K562 (cell line): Measurements from ENCODE around the gene SPTAN1. TPM values are rescaled to one million over a fixed set of nuclear protein-coding genes. Genes with fewer than 3 reads are reported as not detected.

Experiments used
- ATAC-seq: fragments of 200-7000 bp; cut with Tn5 transposase; 3 replicates; pipeline ENCODE4 v1.9.1; 2020; ENCODE audit warnings: moderate library complexity
- BruUV-seq: library from RNA; stranded (reverse); fragments of 400-500 nt; replicated peaks from 2 replicates; lab custom pipeline; 2021; lab: Mats Ljungman, UMichigan
- CTCF ChIA-PET: fragments of 300-600 bp; formaldehyde crosslinking; extraction: SDS; loops from one replicate; lab custom pipeline; 2021; ENCODE audit warnings: low intra/inter-chr PET ratio; lab: Yijun Ruan, JAX
- POLR2A ChIA-PET: fragments of 300-600, 350-650 bp; sonication (Branson Sonifier 250); formaldehyde crosslinking; extraction: SDS; loops from one replicate; lab custom pipeline; 2021; ENCODE audit warnings: antibody characterized with exemption, inconsistent platforms; lab: Yijun Ruan, JAX
- DNase-seq, 4 experiments: peaks; one replicate each; pipeline versions ENCODE4 v3.0.0 to v3.0.0-alpha.2; 2011 to 2018; ENCODE audit warnings: low spot score in 3 of 4, mixed read lengths in 3 of 4; ENCODE audit errors: extremely low read depth in 1 of 4
- FAIRE-seq: peaks from 2 replicates; lab custom pipeline; 2011; peaks lifted over from hg19 to GRCh38; lab: Jason Lieb, UNC
- H2AFZ ChIP-seq: 2 replicates; pipeline ENCODE4 v1.6.0; 2011; ENCODE audit warnings: low read depth, low read length, control low read depth, inconsistent platforms
- H3K27ac ChIP-seq: fragments of 200-600 bp; 3 replicates; pipeline ENCODE4 v1.8.0; 2011; ENCODE audit warnings: low read depth, mild to moderate bottlenecking, control low read depth, inconsistent platforms, low read length, moderate library complexity, mixed read lengths; ENCODE audit errors: extremely low read depth
- H3K27me3 ChIP-seq, 2 experiments: fragments of 300-600 bp in 1 of 2; 2 replicates in 1 of 2; 3 replicates in 1 of 2; pipeline versions ENCODE4 v1.6.0 to v1.8.0; 2011; ENCODE audit warnings: inconsistent platforms in 2 of 2, low read length in 2 of 2, mild to moderate bottlenecking in 1 of 2, mixed read lengths in 1 of 2, moderate library complexity in 1 of 2; ENCODE audit not compliant: control insufficient read depth in 2 of 2, insufficient read depth in 2 of 2
- H3K36me3 ChIP-seq: fragments of 300-600 bp; 3 replicates; pipeline ENCODE4 v1.8.0; 2011; ENCODE audit warnings: mild to moderate bottlenecking, low read length, inconsistent platforms; ENCODE audit not compliant: control insufficient read depth, insufficient read depth
- H3K4me1 ChIP-seq, 2 experiments: fragments of 200-600 bp in 1 of 2; replicated peaks in 1 of 2; 2 replicates in 1 of 2; 3 replicates in 1 of 2; pipeline versions ENCODE4 v1.5.1 to v1.8.0; 2011; ENCODE audit warnings: inconsistent platforms in 2 of 2, low read length in 2 of 2, mild to moderate bottlenecking in 1 of 2, mixed read lengths in 1 of 2, moderate library complexity in 1 of 2; ENCODE audit not compliant: control insufficient read depth in 2 of 2, insufficient read depth in 2 of 2
- H3K4me2 ChIP-seq: 2 replicates; pipeline ENCODE4 v1.6.1; 2011; ENCODE audit warnings: low read length, control low read depth, inconsistent platforms, mixed read lengths; ENCODE audit not compliant: insufficient read depth
- H3K4me3 ChIP-seq: fragments of 200-600 bp; sonication (generic), shearing (Covaris generic); 2 replicates; pipeline ENCODE4 v1.5.1; 2016; ENCODE audit warnings: control low read depth, inconsistent platforms
- H3K79me2 ChIP-seq: fragments of 200-600 bp; 3 replicates; pipeline ENCODE4 v1.8.0; 2011; ENCODE audit warnings: low read length, inconsistent platforms; ENCODE audit not compliant: control insufficient read depth, insufficient read depth
- H3K9ac ChIP-seq, 2 experiments: 2 replicates each; pipeline versions ENCODE4 v1.6.0 to v1.6.1; 2011; ENCODE audit warnings: low read depth in 2 of 2, low read length in 2 of 2, control low read depth in 1 of 2, inconsistent platforms in 1 of 2, mild to moderate bottlenecking in 1 of 2, mixed read lengths in 1 of 2; ENCODE audit not compliant: insufficient read depth in 1 of 2
- H3K9me1 ChIP-seq: one replicate; pipeline ENCODE4 v1.6.0; 2011; ENCODE audit warnings: inconsistent platforms, mild to moderate bottlenecking, low read length, moderate library complexity; ENCODE audit not compliant: control insufficient read depth, insufficient read depth
- H3K9me3 ChIP-seq: replicated peaks from 2 replicates; pipeline ENCODE4 v1.5.1; 2011; ENCODE audit warnings: low read depth, low read length, inconsistent platforms; ENCODE audit not compliant: control insufficient read depth, insufficient read depth
- H4K20me1 ChIP-seq: replicated peaks from 2 replicates; pipeline ENCODE4 v1.6.1; 2011; ENCODE audit warnings: low read length, inconsistent platforms, mixed read lengths; ENCODE audit not compliant: control insufficient read depth, insufficient read depth
- ATF1 ChIP-seq, 2 experiments: fragments of 450-650 bp in 1 of 2; IDR thresholded peaks; 2 replicates each; pipeline ENCODE4 v1.6.1; 2016; ENCODE audit warnings: missing compliant biosample characterization in 1 of 2, missing genetic modification characterization in 1 of 2
- BACH1 ChIP-seq: fragments of 200-800 bp; sonication (Bioruptor generic); IDR thresholded peaks from 2 replicates; pipeline ENCODE4 v1.6.1; 2016; ENCODE audit warnings: missing genetic modification characterization, missing compliant biosample characterization
- CHCHD3 ChIP-seq: fragments of 250-450 bp; sonication (Bioruptor Pico); IDR thresholded peaks from 2 replicates; pipeline ENCODE4 v2.1.2; 2022; ENCODE audit warnings: mild to moderate bottlenecking
- EGR1 ChIP-seq: fragments of 450-650 bp; conservative IDR thresholded peaks from 2 replicates; pipeline ENCODE4 v1.6.1; 2017; ENCODE audit warnings: mild to moderate bottlenecking
- ETV6 ChIP-seq, 3 experiments: fragments of 150-350 bp in 1 of 3; sonication (generic) in 1 of 3; formaldehyde crosslinking in 1 of 3; IDR thresholded peaks; 2 replicates each; pipeline versions ENCODE4 v1.6.1 to v1.8.0; 2014 to 2022; ENCODE audit warnings: borderline replicate concordance in 2 of 3, low read depth in 2 of 3, antibody characterized with exemption in 1 of 3, low read length in 1 of 3, mild to moderate bottlenecking in 1 of 3, missing genetic modification reagents in 1 of 3
- FOXK1 ChIP-seq: sonication (generic); formaldehyde crosslinking; IDR thresholded peaks from 2 replicates; pipeline ENCODE4 v1.8.0; 2022; ENCODE audit warnings: missing genetic modification reagents, mild to moderate bottlenecking, borderline replicate concordance
- HNRNPH1 ChIP-seq: fragments of 200-400 bp; formaldehyde crosslinking; optimal IDR thresholded peaks from 2 replicates; pipeline ENCODE3; 2017; ENCODE audit warnings: low read depth, mild to moderate bottlenecking, low read length, moderate library complexity
- SRSF9 ChIP-seq: fragments of 200-400 bp; formaldehyde crosslinking; IDR thresholded peaks from 2 replicates; pipeline ENCODE4 v1.6.1; 2017; ENCODE audit warnings: low read depth, low read length, borderline replicate concordance
- ZNF197 ChIP-seq: fragments of 200-800 bp; sonication (Bioruptor generic); IDR thresholded peaks from 2 replicates; pipeline ENCODE4 v1.6.1; 2016; ENCODE audit warnings: low read depth, missing genetic modification characterization, missing compliant biosample characterization
- ZNF75A ChIP-seq: fragments of 450-650 bp; formaldehyde crosslinking; IDR thresholded peaks from 2 replicates; pipeline ENCODE4 v1.4.0; 2020; ENCODE audit warnings: mild to moderate bottlenecking
- ZNF76 ChIP-seq: fragments of 250-450 bp; sonication (Bioruptor Pico); IDR thresholded peaks from 2 replicates; pipeline ENCODE4 v1.4.0; 2020; ENCODE audit warnings: mild to moderate bottlenecking, moderate library complexity, borderline replicate concordance
- WGBS: fragments of 100-300 bp; shearing (Covaris generic); methylation state at CpG from one replicate; pipeline ENCODE4 v1.1.6; 2016; ENCODE audit warnings: low coverage, mixed read lengths; ENCODE audit not compliant: insufficient coverage; ENCODE audit errors: missing lambda C conversion rate; 5-methylcytosine and 5-hydroxymethylcytosine counted together
- in situ Hi-C: fragments of 300-500 bp; cut with MboI; formaldehyde crosslinking; loops from 4 replicates; pipeline ENCODE4 v1.15.0; 2018; ENCODE audit warnings: inconsistent platforms, mixed read lengths
- intact Hi-C: fragments of 100-400 bp; cut with micrococcal nuclease; formaldehyde crosslinking; loops from 2 replicates; pipeline ENCODE4 v1.14.2; 2022
- polyA plus RNA-seq, 8 experiments: library from polyadenylated mRNA; depleted of rRNA in 4 of 8; stranded (reverse) in 5 of 8; unstranded in 3 of 8; fragments of >200 nt; fragmentation: Nextera tagmentation in 2 of 8; fragmentation: Illumina TruSeq in 1 of 8; extraction: Ambion mirVana in 2 of 8; extraction: Trizol in 1 of 8; gene quantifications; 2 replicates each; pipeline versions ENCODE4 v1.2.1 to v1.2.3, GENCODE V29; 2011 to 2014; ENCODE audit warnings: inconsistent platforms in 1 of 8, missing spikeins in 1 of 8
- total RNA-seq, 7 experiments: library from RNA; depleted of rRNA in 6 of 7; stranded (reverse); fragments of >200 nt in 6 of 7; fragmentation: Illumina TruSeq in 2 of 7; extraction: Trizol in 2 of 7; gene quantifications; 2 replicates each; pipeline versions ENCODE4 v1.2.1 to v1.2.3, GENCODE V29; 2011 to 2021; ENCODE audit warnings: low replicate concordance in 1 of 7
- TF ChIP-seq, protein P1 (sequence below): IDR thresholded peaks from 2 replicates; pipeline ENCODE4 v1.6.1; 2016; ENCODE audit warnings: missing genetic modification characterization, missing compliant biosample characterization
- TF ChIP-seq, protein P2 (sequence below): fragments of 250-450 bp; sonication (Bioruptor Pico); IDR thresholded peaks from 2 replicates; pipeline ENCODE4 v1.8.0; 2021; ENCODE audit warnings: moderate library complexity, mild to moderate bottlenecking, inconsistent platforms
- TF ChIP-seq, protein P3 (sequence below): fragments of 250-450 bp; sonication (Bioruptor Pico); IDR thresholded peaks from 2 replicates; pipeline ENCODE4 v1.8.0; 2021; ENCODE audit warnings: moderate library complexity, mild to moderate bottlenecking, inconsistent platforms
- TF ChIP-seq, protein P4 (sequence below): sonication (generic); formaldehyde crosslinking; IDR thresholded peaks from 2 replicates; pipeline ENCODE4 v1.8.0; 2022; ENCODE audit warnings: missing genetic modification reagents, mild to moderate bottlenecking, moderate library complexity, borderline replicate concordance
- TF ChIP-seq, protein P5 (sequence below): IDR thresholded peaks from 2 replicates; pipeline ENCODE4 v1.6.1; 2014; ENCODE audit warnings: antibody characterized with exemption

SPTAN1 gene
- total and polyA plus RNA-seq, 9 of the 15 experiments (the other 6 are each of a cell fraction or from before 2014, with no cell fraction given): 1.5 to 13.5 (median 6.8) TPM

DNA sequence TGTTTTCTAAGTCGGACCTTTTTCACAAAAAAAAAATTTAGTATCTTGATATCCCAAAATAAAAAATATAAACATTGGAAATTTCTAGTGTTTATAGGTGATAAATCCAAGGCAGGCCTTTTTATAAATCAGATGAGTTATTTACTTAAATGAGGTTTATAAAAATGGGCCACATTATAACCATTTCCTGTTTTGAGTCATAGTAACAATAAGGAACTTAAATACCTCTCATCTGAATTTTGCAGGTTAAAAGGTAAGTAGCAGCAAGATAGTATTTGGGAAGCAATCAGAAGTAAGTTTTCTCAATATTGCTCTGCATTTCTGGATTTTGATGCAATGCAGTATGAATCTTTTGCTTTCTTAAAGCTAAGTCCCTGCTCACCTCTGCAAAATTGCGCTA lies 3.9 kb downstream of the SPTAN1 start:
- 41% methylated on average over 2 of the region's 2 CpGs for WGBS
- CTCF ChIA-PET: no interaction called here
- in situ Hi-C loops (no loop called here), intact Hi-C loops (loop anchor here (10.0 kb wide), 1 partner anchor 191 kb away; no protein-coding TSS in a partner anchor)
- H3K36me3 ChIP-seq: no peaks in the 10 kb centered on the region
- peaks cover 4 to 9% of the 10 kb centered on the region in 2 experiments; a peak in 2 of 5 replicates for H3K27me3 ChIP-seq
- no peak overlapping the region for H3K27ac ChIP-seq
- H3K9me3 ChIP-seq: no peaks in the 10 kb centered on the region
- no peak overlapping the region for H3K9ac ChIP-seq
- no peaks in the 10 kb centered on the region for H3K9me1 ChIP-seq
- DNase-seq: no peak
- POLR2A ChIA-PET: no interaction called here
- no peak for ATAC-seq
- no peak overlapping the region for H2AFZ ChIP-seq
- H3K4me2 ChIP-seq: no peak overlapping the region
- BruUV-seq: no TSS peak
- H4K20me1 ChIP-seq: peaks cover 15% of the 10 kb centered on the region
- H3K79me2 ChIP-seq: no peaks in the 10 kb centered on the region
- no peak for FAIRE-seq
- peaks cover 20 to 22% of the 10 kb centered on the region in 2 experiments for H3K4me1 ChIP-seq
- H3K4me3 ChIP-seq: no peak overlapping the region
- TF ChIP-seq BACH1 (tag) (no peak), FOXK1 (CRISPR knock-in tag) (no peak), ZNF75A (no peak), CHCHD3 (CRISPR knock-in tag) (no peak), ETV6 (IDR thresholded peaks at IDR 0.05; ENCODE audit: borderline replicate concordance in 1 of 2, low read depth in 2 of 2, low read length in 1 of 2) (no peak), ETV6 (CRISPR knock-in tag; IDR thresholded peaks at IDR 0.05; ENCODE audit: borderline replicate concordance) (no peak), ATF1 (CRISPR knock-in tag; IDR thresholded peaks at IDR 0.05) (no peak), ATF1 (tag; IDR thresholded peaks at IDR 0.05) (no peak), ZNF76 (CRISPR knock-in tag) (no peak), ZNF197 (CRISPR knock-in tag) (no peak), EGR1 (no peak), HNRNPH1 (no peak), SRSF9 (no peak)
- TF ChIP-seq, protein P1, sequence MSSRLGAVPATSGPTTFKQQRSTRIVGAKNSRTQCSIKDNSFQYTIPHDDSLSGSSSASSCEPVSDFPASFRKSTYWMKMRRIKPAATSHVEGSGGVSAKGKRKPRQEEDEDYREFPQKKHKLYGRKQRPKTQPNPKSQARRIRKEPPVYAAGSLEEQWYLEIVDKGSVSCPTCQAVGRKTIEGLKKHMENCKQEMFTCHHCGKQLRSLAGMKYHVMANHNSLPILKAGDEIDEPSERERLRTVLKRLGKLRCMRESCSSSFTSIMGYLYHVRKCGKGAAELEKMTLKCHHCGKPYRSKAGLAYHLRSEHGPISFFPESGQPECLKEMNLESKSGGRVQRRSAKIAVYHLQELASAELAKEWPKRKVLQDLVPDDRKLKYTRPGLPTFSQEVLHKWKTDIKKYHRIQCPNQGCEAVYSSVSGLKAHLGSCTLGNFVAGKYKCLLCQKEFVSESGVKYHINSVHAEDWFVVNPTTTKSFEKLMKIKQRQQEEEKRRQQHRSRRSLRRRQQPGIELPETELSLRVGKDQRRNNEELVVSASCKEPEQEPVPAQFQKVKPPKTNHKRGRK (tag): no peak
- TF ChIP-seq, protein P2, sequence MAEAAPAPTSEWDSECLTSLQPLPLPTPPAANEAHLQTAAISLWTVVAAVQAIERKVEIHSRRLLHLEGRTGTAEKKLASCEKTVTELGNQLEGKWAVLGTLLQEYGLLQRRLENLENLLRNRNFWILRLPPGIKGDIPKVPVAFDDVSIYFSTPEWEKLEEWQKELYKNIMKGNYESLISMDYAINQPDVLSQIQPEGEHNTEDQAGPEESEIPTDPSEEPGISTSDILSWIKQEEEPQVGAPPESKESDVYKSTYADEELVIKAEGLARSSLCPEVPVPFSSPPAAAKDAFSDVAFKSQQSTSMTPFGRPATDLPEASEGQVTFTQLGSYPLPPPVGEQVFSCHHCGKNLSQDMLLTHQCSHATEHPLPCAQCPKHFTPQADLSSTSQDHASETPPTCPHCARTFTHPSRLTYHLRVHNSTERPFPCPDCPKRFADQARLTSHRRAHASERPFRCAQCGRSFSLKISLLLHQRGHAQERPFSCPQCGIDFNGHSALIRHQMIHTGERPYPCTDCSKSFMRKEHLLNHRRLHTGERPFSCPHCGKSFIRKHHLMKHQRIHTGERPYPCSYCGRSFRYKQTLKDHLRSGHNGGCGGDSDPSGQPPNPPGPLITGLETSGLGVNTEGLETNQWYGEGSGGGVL (CRISPR knock-in tag): no peak
- TF ChIP-seq, protein P3, sequence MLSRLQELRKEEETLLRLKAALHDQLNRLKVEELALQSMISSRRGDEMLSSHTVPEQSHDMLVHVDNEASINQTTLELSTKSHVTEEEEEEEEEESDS (CRISPR knock-in tag): no peak
- TF ChIP-seq, protein P4, sequence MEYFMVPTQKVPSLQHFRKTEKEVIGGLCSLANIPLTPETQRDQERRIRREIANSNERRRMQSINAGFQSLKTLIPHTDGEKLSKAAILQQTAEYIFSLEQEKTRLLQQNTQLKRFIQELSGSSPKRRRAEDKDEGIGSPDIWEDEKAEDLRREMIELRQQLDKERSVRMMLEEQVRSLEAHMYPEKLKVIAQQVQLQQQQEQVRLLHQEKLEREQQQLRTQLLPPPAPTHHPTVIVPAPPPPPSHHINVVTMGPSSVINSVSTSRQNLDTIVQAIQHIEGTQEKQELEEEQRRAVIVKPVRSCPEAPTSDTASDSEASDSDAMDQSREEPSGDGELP (CRISPR knock-in tag): no peak
- TF ChIP-seq, protein P5, sequence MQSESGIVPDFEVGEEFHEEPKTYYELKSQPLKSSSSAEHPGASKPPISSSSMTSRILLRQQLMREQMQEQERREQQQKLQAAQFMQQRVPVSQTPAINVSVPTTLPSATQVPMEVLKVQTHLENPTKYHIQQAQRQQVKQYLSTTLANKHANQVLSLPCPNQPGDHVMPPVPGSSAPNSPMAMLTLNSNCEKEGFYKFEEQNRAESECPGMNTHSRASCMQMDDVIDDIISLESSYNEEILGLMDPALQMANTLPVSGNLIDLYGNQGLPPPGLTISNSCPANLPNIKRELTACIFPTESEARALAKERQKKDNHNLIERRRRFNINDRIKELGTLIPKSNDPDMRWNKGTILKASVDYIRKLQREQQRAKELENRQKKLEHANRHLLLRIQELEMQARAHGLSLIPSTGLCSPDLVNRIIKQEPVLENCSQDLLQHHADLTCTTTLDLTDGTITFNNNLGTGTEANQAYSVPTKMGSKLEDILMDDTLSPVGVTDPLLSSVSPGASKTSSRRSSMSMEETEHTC: no peak
